Fibroblast of the aortic adventitia (primary cell): Measurements from ENCODE around the gene PPM1M. TPM values are rescaled to one million over a fixed set of nuclear protein-coding genes. Genes with fewer than 3 reads are reported as not detected.

Experiments
- DNase-seq: peaks from one replicate; pipeline ENCODE4 v3.0.0-alpha.2; 2010; ENCODE audit warnings: low read depth
- H3K4me3 ChIP-seq: 2 replicates; pipeline ENCODE4 v1.5.1; 2011; ENCODE audit warnings: low read depth, mild to moderate bottlenecking, control low read depth, low read length, moderate library complexity
- CTCF ChIP-seq: IDR thresholded peaks from 2 replicates; pipeline ENCODE4 v1.5.1; 2011; ENCODE audit warnings: mild to moderate bottlenecking, low read length, control low read depth, inconsistent platforms; ENCODE audit not compliant: insufficient read depth
- total RNA-seq: library from RNA; depleted of rRNA; stranded (reverse); fragments of >200 nt; gene quantifications from 2 replicates; pipeline ENCODE4 v1.2.3, GENCODE V29; 2012; ENCODE audit warnings: low replicate concordance

The PPM1M gene
- total RNA-seq, 1 donor: 27.4 TPM

- no peak overlapping the region for H3K4me3 ChIP-seq
- no peak for TF ChIP-seq CTCF
- peak; percentile 38 for DNase-seq
Observed at GRCh38 chr3:52243791-52244628, 1.5 kb upstream of the PPM1M start.

- TF ChIP-seq CTCF: no peak
Observed at GRCh38 chr3:52246264-52246620, 683 bp downstream of the PPM1M start.

GRCh38 chr3:52246728-52247408 lies 1.3 kb downstream of the PPM1M start:
- H3K4me3 ChIP-seq: peak overlapping the region; percentile 73
- no peak for TF ChIP-seq CTCF
- DNase-seq: no peak

More at GRCh38 chr3:52246264-52246620, 683 bp downstream of the PPM1M start:
- DNase-seq: no peak
- H3K4me3 ChIP-seq: peak overlapping the region; percentile 73

- no peak overlapping the region for H3K4me3 ChIP-seq
- no peak for TF ChIP-seq CTCF
- no peak for DNase-seq
Observed at GRCh38 chr3:52247409-52248164, 2.0 kb downstream of the PPM1M start.

- no peak for DNase-seq
- no peak for TF ChIP-seq CTCF
- no peak overlapping the region for H3K4me3 ChIP-seq
Observed at GRCh38 chr3:52248165-52248541, 2.6 kb downstream of the PPM1M start.

- no peak for DNase-seq
- no peak overlapping the region for H3K4me3 ChIP-seq
- no peak for TF ChIP-seq CTCF
Observed at GRCh38 chr3:52248816-52249547, 3.4 kb downstream of the PPM1M start.
